Measurements from ENCODE around the gene S100A11. TPM values are rescaled to one million over a fixed set of nuclear protein-coding genes. Genes with fewer than 3 reads are reported as not detected.

The S100A11 gene
- total and polyA plus RNA-seq, 2 donors (not counting 1 experiment from before 2014, with no cell fraction given), result 26.2 to 31.4 TPM

- no peaks in the 10 kb centered on the region for H3K9me3 Mint-ChIP-seq (ENCODE audit: insufficient read depth)
- ATAC-seq (ENCODE audit: low read depth) (no peak), DNase-seq (no peak)
- intact Hi-C loops (cut with micrococcal nuclease), result loop anchor here (5.0 kb wide), 1 partner anchor 257 kb away; the partner anchor contains the start of gene TDRKH
- Histone ChIP-seq H4K20me1 (ENCODE audit: control insufficient read depth, insufficient read depth, low read length, poor library complexity, severe bottlenecking) (no peaks in the 10 kb centered on the region), H3K27me3 (replicated peaks in 1 of 4; ENCODE audit: control extremely low read depth in 1 of 4, control insufficient read depth in 3 of 4, insufficient read depth in 4 of 4, low read length in 3 of 4) (peaks cover 0 to 9% (median 0%) of the 10 kb centered on the region in 4 experiments), H2AFZ (ENCODE audit: insufficient read depth, low read depth, low read length, poor library complexity, severe bottlenecking) (no peak overlapping the region), H3K27ac (ENCODE audit: low read length in 2 of 2) (no peak overlapping the region), H3K36me3 (replicated peaks in 1 of 2; ENCODE audit: control extremely low read depth in 1 of 2, control insufficient read depth in 1 of 2, extremely low read depth in 1 of 2, insufficient read depth in 2 of 2, low read length in 1 of 2) (no peaks in the 10 kb centered on the region), H3K4me2 (replicated peaks; ENCODE audit: low read depth, low read length, poor library complexity, severe bottlenecking) (no peak overlapping the region), H3K9ac (ENCODE audit: low read length) (no peak overlapping the region), H3K79me2 (ENCODE audit: control insufficient read depth, insufficient read depth, low read length) (no peaks in the 10 kb centered on the region), H3K9me3 (ENCODE audit: control extremely low read depth in 1 of 3, control insufficient read depth in 2 of 3, insufficient read depth in 1 of 3, low read length in 2 of 3) (peaks cover 0 to 8% (median 0%) of the 10 kb centered on the region in 3 donors), H3K4me1 (ENCODE audit: control insufficient read depth in 2 of 2, insufficient read depth in 2 of 2, low read length in 2 of 2) (peaks cover 17 to 19% of the 10 kb centered on the region in 2 donors), H3K4me3 (ENCODE audit: control extremely low read depth in 1 of 5, extremely low read depth in 1 of 5, insufficient read depth in 1 of 5, low read depth in 2 of 5, low read length in 4 of 5) (no peak overlapping the region)
- H3K27ac Mint-ChIP-seq, result no peak overlapping the region
- 100% methylated on average over 2 of the region's 8 CpGs for WGBS (ENCODE audit: insufficient coverage)
- H3K4me1 Mint-ChIP-seq, result peaks cover 16% of the 10 kb centered on the region
- POLR2A ChIA-PET, result interaction anchor here (0.6 to 1.1 kb wide), 4 partner anchors 10 to 1941 kb away, joined by 3 to 4 read pairs (median 3); no protein-coding TSS in a partner anchor
- peaks cover 17% of the 10 kb centered on the region for H3K27me3 Mint-ChIP-seq
- TF ChIP-seq CTCF (IDR thresholded peaks at IDR 0.05), result no peak
- TF ChIP-seq EZH2 (IDR thresholded peaks at IDR 0.05; ENCODE audit: borderline replicate concordance, insufficient read depth, low read depth, low read length, poor library complexity, severe bottlenecking), result no peak
- CTCF ChIA-PET, result interaction anchor here (0.7 to 3.8 kb wide), 6 partner anchors 15 to 409 kb away, joined by 3 to 35 read pairs (median 4); no protein-coding TSS in a partner anchor
- H3K4me3 Mint-ChIP-seq, result no peak overlapping the region
Measured at GRCh38 chr1:152049291-152050083, 12.7 kb upstream of the S100A11 start.
